Left kidney (tissue), 2 donors: ENCODE data around the gene WWOX. TPM values are rescaled to one million over a fixed set of nuclear protein-coding genes. Genes with fewer than 3 reads are reported as not detected.
A peak's percentile ranks its signal among the peaks of the same experiment; 100 is the strongest.
"Not testable (repeated sequence)": the region's sequence is repeated elsewhere in the genome, so short reads cannot be mapped to it uniquely, and the experiment has no call there.

Experiments
- DNase-seq: peaks from one replicate; pipeline ENCODE4 v3.0.0-alpha.2; 2013
- polyA plus RNA-seq: library from polyadenylated mRNA; unstranded; fragments of 120-200 nt; gene quantifications from one replicate; pipeline ENCODE4 v1.2.1, GENCODE V29; 2013; ENCODE audit not compliant: insufficient read length

The WWOX gene
- polyA plus RNA-seq, 1 donor, result 34.1 TPM

DNA sequence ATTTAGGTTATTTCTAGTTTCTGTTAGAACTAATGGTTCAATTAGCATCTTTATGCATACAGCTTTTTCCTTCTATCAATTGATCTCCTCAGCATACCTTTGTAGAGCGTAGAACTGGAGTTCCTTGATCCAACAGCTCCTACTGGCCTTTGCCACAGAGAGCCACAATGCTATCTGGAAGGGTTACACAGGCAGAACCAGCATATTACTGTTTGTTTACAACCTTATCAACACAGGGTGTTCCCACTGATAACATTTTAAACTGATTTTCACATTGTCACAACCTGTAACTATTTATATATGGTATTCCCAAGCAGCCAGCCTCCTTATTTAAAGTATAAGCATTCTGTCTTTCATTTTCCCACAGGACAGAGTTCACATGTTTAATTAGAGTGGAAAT lies 1118.9 kb downstream of the WWOX start:
- no peak for DNase-seq

DNA sequence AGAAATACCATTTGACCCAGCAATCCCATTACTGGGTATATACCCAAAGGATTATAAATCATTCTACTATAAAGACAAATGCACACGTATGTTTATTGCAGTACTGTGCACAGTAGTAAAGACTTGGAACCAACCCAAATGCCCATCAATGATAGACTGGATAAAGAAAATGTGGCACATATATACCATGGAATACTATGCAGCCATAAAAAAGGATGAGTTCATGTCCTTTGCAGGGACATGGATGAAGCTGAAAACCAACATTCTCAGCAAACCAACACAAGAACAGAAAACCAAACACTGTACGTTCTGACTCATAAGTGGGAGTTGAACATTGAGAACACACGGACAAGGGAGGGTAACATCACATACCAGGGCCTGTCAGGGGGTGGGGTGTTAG lies 1126.5 kb downstream of the WWOX start:
- not testable (repeated sequence) for DNase-seq

- DNase-seq, result peak; percentile 42
Measured at GRCh38 chr16:79229361-79229760, 1129.9 kb downstream of the WWOX start.

- DNase-seq, result not testable (repeated sequence)
Measured at GRCh38 chr16:79245700-79246099, 1146.2 kb downstream of the WWOX start.

- DNase-seq, result no peak
Measured at GRCh38 chr16:79247386-79247785, 1147.9 kb downstream of the WWOX start.

- no peak for DNase-seq
Measured at GRCh38 chr16:79248351-79248750, 1148.9 kb downstream of the WWOX start.

DNA sequence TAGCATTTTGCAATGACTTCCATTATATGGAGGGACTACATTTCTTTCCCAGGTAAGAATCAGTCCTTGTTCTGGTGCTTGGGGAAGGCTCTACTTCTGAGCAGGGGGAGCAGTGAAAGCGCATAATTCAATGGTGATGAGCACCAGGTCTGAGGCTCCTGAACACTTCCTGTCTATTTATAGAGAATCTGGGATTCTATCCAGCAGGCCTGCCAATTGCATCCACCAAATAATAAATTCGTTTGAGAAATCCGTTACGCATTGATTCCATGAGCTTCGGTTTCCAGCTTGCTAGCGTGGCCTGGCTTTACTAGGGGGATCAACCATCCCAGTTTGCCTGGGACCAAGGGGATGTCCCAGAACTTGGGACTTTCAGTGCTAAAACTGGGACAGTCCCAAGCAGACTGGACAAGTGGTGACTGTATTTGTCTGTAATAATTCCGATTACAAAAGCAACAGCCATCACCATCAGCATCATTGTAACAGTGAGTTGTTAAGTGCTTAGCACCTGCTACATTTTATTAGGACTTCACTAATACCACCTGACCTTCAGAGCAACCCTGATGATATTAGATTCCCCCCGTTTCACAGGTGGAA lies 1151.1 kb downstream of the WWOX start:
- DNase-seq, result no peak

DNA sequence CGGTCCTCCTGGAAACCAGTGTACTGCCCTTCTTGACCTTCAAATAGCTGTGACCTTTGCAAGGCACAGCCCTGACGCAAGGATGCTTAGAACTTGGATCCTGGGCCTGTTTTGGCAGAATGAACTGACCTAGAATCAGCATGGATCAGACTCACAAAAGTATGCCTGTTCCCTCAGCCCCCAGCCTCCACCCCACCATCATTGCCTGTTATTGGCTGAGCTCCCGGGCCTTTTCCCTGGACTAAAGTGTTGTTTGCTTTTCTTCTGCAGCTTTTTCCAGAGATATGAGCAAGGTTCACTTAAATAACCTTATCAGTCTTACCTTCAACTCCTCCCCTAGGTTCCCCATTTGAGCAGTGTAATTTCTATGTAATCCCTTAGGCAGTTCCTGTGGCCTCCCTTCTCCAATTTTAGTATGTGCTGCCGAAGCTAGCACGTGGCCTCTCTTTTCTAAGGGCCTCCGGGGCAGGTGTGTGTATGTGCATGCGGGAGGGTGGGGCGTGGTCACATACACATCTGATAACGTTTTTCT lies 1153.7 kb downstream of the WWOX start:
- no peak for DNase-seq

DNA sequence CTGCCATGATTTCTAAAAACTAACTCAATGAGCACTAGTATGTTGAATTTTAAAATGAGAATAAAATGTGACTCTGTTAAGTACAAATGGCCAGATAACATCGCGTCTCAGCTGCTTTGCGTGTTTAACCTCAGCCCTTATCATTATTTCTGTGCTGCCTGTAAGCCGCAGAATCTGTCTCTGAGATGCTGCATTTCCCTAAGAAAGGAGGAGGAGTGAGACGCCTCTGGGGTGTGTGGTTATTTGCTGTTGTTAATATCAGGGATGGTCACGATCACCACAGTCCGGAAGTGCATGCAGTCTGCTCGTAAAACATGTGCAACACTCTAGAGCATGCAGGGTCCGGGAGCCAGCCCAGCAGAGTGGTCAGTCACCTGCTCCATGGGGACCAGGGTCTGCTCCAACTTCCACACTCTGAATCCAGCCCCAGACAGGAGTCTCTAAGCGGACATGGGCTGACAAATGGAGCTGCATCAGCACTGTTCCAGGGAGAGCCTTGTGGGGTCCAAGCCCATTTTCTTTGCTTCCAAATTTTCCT lies 1158.6 kb downstream of the WWOX start:
- no peak for DNase-seq

- DNase-seq, result not testable (repeated sequence)
Measured at GRCh38 chr16:79260890-79261289, 1161.4 kb downstream of the WWOX start.

- DNase-seq, result peak; percentile 32
Measured at GRCh38 chr16:79261481-79261940, 1162.1 kb downstream of the WWOX start.

GRCh38 chr16:79261944-79262552 lies 1162.6 kb downstream of the WWOX start:
- no peak for DNase-seq

Other genes with a start within 250 kb of the WWOX start
- not detected for gene CLEC3A, start 77.1 kb upstream of the WWOX start, polyA plus RNA-seq